GM18507 (cell line): Measurements from ENCODE around the gene KLHL25.

ENCODE experiments used
- DNase-seq: peaks from one replicate; pipeline ENCODE4 v3.0.0; 2011; ENCODE audit warnings: low read depth; ENCODE audit not compliant: insufficient read length; ENCODE audit errors: extremely low spot score
- FAIRE-seq: peaks from 2 replicates; lab custom pipeline; 2011; peaks lifted over from hg19 to GRCh38; lab: Jason Lieb, UNC

KLHL25 gene

GRCh38 chr15:85780225-85780985, 14.3 kb downstream of the KLHL25 start:
- no peak for DNase-seq
- FAIRE-seq, result no peak

- DNase-seq (no peak), FAIRE-seq (no peak)
These were observed 15.5 kb downstream of the KLHL25 start for GRCh38 chr15:85779249-85779648.

- FAIRE-seq (no peak), DNase-seq (no peak)
These were observed 16.5 kb downstream of the KLHL25 start for GRCh38 chr15:85778107-85778776.

GRCh38 chr15:85777250-85778106, 17.2 kb downstream of the KLHL25 start:
- no peak for FAIRE-seq

GRCh38 chr15:85773970-85774369, 20.8 kb downstream of the KLHL25 start:
- FAIRE-seq, result no peak
- DNase-seq, result no peak

More at GRCh38 chr15:85777250-85778106, 17.2 kb downstream of the KLHL25 start:
- no peak for DNase-seq

- no peak for DNase-seq
- no peak for FAIRE-seq
These were observed 21.5 kb downstream of the KLHL25 start for GRCh38 chr15:85773249-85773648.

- FAIRE-seq, result no peak
- DNase-seq, result no peak
These were observed 22.1 kb downstream of the KLHL25 start for GRCh38 chr15:85772668-85773067.

GRCh38 chr15:85771781-85772445, 22.8 kb downstream of the KLHL25 start:
- DNase-seq (no peak), FAIRE-seq (no peak)

GRCh38 chr15:85771271-85771670, 23.5 kb downstream of the KLHL25 start:
- FAIRE-seq (no peak), DNase-seq (no peak)

GRCh38 chr15:85770096-85771041, 24.4 kb downstream of the KLHL25 start:
- DNase-seq (no peak), FAIRE-seq (no peak)

GRCh38 chr15:85769182-85769900, 25.4 kb downstream of the KLHL25 start:
- FAIRE-seq (no peak), DNase-seq (no peak)

GRCh38 chr15:85768595-85769168, 26.0 kb downstream of the KLHL25 start:
- no peak for FAIRE-seq
- DNase-seq, result no peak

GRCh38 chr15:85767785-85768529, 26.8 kb downstream of the KLHL25 start:
- FAIRE-seq, result no peak
- DNase-seq, result no peak

- FAIRE-seq, result no peak
- no peak for DNase-seq
These were observed 28.5 kb downstream of the KLHL25 start for GRCh38 chr15:85766001-85766831.

GRCh38 chr15:85764649-85765277, 30.0 kb downstream of the KLHL25 start:
- no peak for DNase-seq
- no peak for FAIRE-seq
